Keratinocyte (primary cell): ENCODE measurements around the gene RGS6.

Experiments used
- CTCF ChIP-seq, 3 experiments: IDR thresholded peaks in 1 of 3; conservative IDR thresholded peaks in 1 of 3; optimal IDR thresholded peaks in 1 of 3; 2 replicates in 2 of 3; 3 replicates in 1 of 3; pipeline versions ENCODE3 to v1.5.1; 2011; ENCODE audit warnings: low read length in 3 of 3, mild to moderate bottlenecking in 3 of 3, moderate library complexity in 2 of 3, control low read depth in 1 of 3, inconsistent platforms in 1 of 3; ENCODE audit not compliant: insufficient read depth in 2 of 3; ENCODE audit errors: extremely low read depth in 1 of 3
- EZH2 ChIP-seq: IDR thresholded peaks from one replicate; pipeline ENCODE4 v1.6.1; 2012; ENCODE audit warnings: inconsistent platforms, mild to moderate bottlenecking, low read length, moderate library complexity

- peak in 2 of 3 experiments; percentile 47 to 62 for TF ChIP-seq CTCF (optimal IDR thresholded peaks at IDR 0.05 in 1 of 3, IDR thresholded peaks at IDR 0.05 in 1 of 3, conservative IDR thresholded peaks at IDR 0.05 in 1 of 3; ENCODE audit: extremely low read depth in 1 of 3, insufficient read depth in 2 of 3, low read length in 3 of 3)
- TF ChIP-seq EZH2, result no peak
These were observed at the start of gene RGS6 for GRCh38 chr14:71932229-71932981.
